OCI-LY1 (cell line): Measurements from ENCODE around the gene DCTN5.

Experiments used
- H2AFZ ChIP-seq: fragments of 200-600 bp; sonication (generic), shearing (Covaris generic); 2 replicates; pipeline ENCODE4 v1.6.0; 2014; ENCODE audit warnings: antibody characterized with exemption, mild to moderate bottlenecking, low read length
- H3F3A ChIP-seq: fragments of 200-600 bp; sonication (generic), shearing (Covaris generic); 2 replicates; pipeline ENCODE4 v1.6.0; 2014; ENCODE audit warnings: mild to moderate bottlenecking, antibody characterized with exemption, low read length, moderate library complexity; ENCODE audit not compliant: insufficient read depth
- H3K27ac ChIP-seq: fragments of 200-600 bp; sonication (generic); 2 replicates; pipeline ENCODE4 v1.5.1; 2014; ENCODE audit warnings: low read length, mixed run types, mild to moderate bottlenecking, low read depth; ENCODE audit not compliant: poor library complexity, severe bottlenecking
- H3K27me3 ChIP-seq: fragments of 200-600 bp; sonication (generic); 2 replicates; pipeline ENCODE4 v1.6.0; 2014; ENCODE audit warnings: antibody characterized with exemption, mild to moderate bottlenecking, low read length, moderate library complexity; ENCODE audit not compliant: insufficient read depth
- H3K36me3 ChIP-seq: fragments of 200-600 bp; sonication (generic); 2 replicates; pipeline ENCODE4 v1.6.1; 2014; ENCODE audit warnings: mild to moderate bottlenecking, antibody characterized with exemption, low read length, moderate library complexity, mixed read lengths; ENCODE audit not compliant: insufficient read depth
- H3K4me1 ChIP-seq: fragments of 200-600 bp; sonication (generic); 2 replicates; pipeline ENCODE4 v1.5.1; 2014; ENCODE audit warnings: mild to moderate bottlenecking, low read length, moderate library complexity; ENCODE audit not compliant: insufficient read depth, severe bottlenecking
- H3K4me2 ChIP-seq: fragments of 200-600 bp; sonication (generic), shearing (Covaris generic); 2 replicates; pipeline ENCODE4 v1.6.1; 2014; ENCODE audit warnings: low read length
- H3K4me3 ChIP-seq: fragments of 200-600 bp; sonication (generic); 2 replicates; pipeline ENCODE4 v1.5.1; 2014; ENCODE audit warnings: low read length, low read depth, mild to moderate bottlenecking, mixed read lengths; ENCODE audit not compliant: poor library complexity, severe bottlenecking
- H3K79me2 ChIP-seq: fragments of 200-600 bp; shearing (Covaris generic); 2 replicates; pipeline ENCODE4 v1.6.1; 2016; ENCODE audit warnings: mixed run types, low read length, mixed read lengths; ENCODE audit not compliant: insufficient read depth
- H3K9ac ChIP-seq: fragments of 200-600 bp; sonication (generic), shearing (Covaris generic); 2 replicates; pipeline ENCODE4 v1.6.1; 2014; ENCODE audit warnings: mild to moderate bottlenecking, low read length, mixed read lengths
- H3K9me2 ChIP-seq: fragments of 200-600 bp; sonication (generic), shearing (Covaris generic); 2 replicates; pipeline ENCODE4 v1.6.1; 2014; ENCODE audit warnings: low read depth, mild to moderate bottlenecking, low read length, mixed read lengths
- H3K9me3 ChIP-seq: fragments of 200-600 bp; shearing (Covaris generic); 2 replicates; pipeline ENCODE4 v1.6.1; 2014; ENCODE audit warnings: low read length, mixed read lengths
- H4K20me1 ChIP-seq: fragments of 200-600 bp; sonication (generic), shearing (Covaris generic); 2 replicates; pipeline ENCODE4 v1.6.0; 2016; ENCODE audit warnings: mild to moderate bottlenecking, low read length; ENCODE audit not compliant: insufficient read depth
- EZH2 ChIP-seq: fragments of 200-600 bp; sonication (generic), shearing (Covaris generic); IDR thresholded peaks from 2 replicates; pipeline ENCODE4 v1.8.0; 2017; ENCODE audit warnings: borderline replicate concordance, mixed run types, mild to moderate bottlenecking, antibody characterized with exemption, low read length, moderate library complexity, mixed read lengths
- TF ChIP-seq, protein P1 (sequence below): fragments of 200-600 bp; sonication (generic), shearing (Covaris generic); IDR thresholded peaks from 2 replicates; pipeline ENCODE4 v1.5.1; 2017; ENCODE audit warnings: mild to moderate bottlenecking, antibody characterized with exemption, low read length, moderate library complexity, mixed read lengths

DCTN5 gene

DNA sequence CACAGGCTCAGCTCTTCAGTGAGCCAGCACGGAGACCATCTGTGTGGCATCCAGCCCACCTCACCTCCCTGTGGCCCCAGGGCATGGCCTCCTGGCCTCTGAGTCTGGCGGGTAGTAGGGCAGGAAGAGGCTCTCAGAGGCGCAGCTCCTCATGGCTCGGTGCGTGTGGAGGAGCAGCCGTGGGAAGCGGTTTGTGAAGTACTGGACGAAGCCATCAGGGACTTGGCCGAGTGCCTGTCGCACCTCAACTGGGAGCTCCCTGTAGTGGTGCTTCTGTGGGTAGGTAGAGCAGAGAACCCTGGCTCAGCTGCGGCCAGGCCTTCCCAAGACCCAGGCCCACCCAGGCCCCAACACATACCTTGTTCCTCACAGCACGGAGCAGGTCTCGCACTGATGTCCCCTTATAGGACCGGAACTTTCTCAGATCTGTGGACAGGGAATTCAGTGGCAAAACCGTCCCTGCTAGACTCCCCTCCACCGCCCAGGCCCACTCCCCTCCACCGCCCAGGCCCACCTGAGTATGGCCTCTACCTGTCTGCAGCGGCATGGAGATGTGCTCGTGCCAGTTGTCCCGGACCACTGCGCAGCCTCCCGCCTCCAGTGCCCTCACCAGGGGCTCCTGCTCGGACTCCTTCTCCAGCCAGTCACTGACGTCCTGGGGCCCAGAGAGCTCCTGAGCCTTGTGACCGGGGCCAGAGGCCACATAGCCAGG, 49.7 kb downstream of the DCTN5 start:
- no peaks in the 10 kb centered on the region for H4K20me1 ChIP-seq
- no peak overlapping the region for H3K27ac ChIP-seq
- peaks cover 19% of the 10 kb centered on the region for H3K4me1 ChIP-seq
- no peaks in the 10 kb centered on the region for H3K27me3 ChIP-seq
- no peak overlapping the region for H2AFZ ChIP-seq
- TF ChIP-seq EZH2, result no peak
- TF ChIP-seq, protein P1, sequence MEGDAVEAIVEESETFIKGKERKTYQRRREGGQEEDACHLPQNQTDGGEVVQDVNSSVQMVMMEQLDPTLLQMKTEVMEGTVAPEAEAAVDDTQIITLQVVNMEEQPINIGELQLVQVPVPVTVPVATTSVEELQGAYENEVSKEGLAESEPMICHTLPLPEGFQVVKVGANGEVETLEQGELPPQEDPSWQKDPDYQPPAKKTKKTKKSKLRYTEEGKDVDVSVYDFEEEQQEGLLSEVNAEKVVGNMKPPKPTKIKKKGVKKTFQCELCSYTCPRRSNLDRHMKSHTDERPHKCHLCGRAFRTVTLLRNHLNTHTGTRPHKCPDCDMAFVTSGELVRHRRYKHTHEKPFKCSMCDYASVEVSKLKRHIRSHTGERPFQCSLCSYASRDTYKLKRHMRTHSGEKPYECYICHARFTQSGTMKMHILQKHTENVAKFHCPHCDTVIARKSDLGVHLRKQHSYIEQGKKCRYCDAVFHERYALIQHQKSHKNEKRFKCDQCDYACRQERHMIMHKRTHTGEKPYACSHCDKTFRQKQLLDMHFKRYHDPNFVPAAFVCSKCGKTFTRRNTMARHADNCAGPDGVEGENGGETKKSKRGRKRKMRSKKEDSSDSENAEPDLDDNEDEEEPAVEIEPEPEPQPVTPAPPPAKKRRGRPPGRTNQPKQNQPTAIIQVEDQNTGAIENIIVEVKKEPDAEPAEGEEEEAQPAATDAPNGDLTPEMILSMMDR, result no peak
- H3K4me2 ChIP-seq, result no peak overlapping the region
- peaks cover 64% of the 10 kb centered on the region for H3K36me3 ChIP-seq
- no peaks in the 10 kb centered on the region for H3K9me2 ChIP-seq
- H3K4me3 ChIP-seq, result no peak overlapping the region
- H3F3A ChIP-seq, result peaks cover 3% of the 10 kb centered on the region; the same call in 1 of the 2 replicates
- no peak overlapping the region for H3K9ac ChIP-seq
- H3K9me3 ChIP-seq, result no peaks in the 10 kb centered on the region
- no peaks in the 10 kb centered on the region for H3K79me2 ChIP-seq

DNA sequence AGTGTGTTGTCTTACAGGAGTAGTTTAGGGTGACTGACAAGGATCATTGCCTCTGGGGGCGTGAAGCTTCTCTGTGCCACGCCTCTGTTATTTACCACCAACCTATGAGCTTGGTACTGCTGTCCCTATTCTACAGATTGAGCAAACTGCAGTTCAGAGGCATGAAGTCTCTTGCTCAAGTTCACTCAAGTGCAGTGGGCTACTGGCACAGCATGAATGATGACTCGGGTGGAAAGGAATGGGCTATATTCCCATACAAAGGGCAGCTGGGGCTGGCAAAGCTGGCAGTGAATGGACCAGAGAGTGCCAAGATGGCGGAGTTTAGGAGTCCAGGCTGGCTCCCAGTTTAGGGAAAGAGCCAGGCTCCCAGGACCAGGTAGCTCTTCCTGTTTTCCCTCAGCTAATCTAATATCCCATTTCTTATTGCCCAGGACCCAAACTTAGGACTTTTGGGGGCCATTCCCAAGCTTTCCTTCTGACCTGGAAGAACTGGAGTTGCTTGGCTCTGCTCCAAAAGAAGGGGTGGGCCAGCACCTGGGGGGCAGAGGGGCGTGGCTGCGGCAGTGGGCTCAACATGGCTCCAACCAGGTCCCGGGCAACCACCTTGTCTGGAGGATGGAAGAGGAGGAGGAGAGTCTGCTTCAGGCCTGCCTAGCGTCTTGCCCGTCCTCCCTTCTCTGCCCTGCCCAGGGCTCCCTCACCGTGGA, 50.4 kb downstream of the DCTN5 start:
- H3K36me3 ChIP-seq, result peaks cover 57% of the 10 kb centered on the region
- H3K4me1 ChIP-seq, result peaks cover 21% of the 10 kb centered on the region
- H2AFZ ChIP-seq, result no peak overlapping the region
- H3K27ac ChIP-seq, result no peak overlapping the region
- H3K79me2 ChIP-seq, result no peaks in the 10 kb centered on the region
- no peak overlapping the region for H3K4me3 ChIP-seq
- H3F3A ChIP-seq, result peaks cover 3% of the 10 kb centered on the region; the same call in 1 of the 2 replicates
- no peaks in the 10 kb centered on the region for H3K27me3 ChIP-seq
- H3K9ac ChIP-seq, result no peak overlapping the region
- no peaks in the 10 kb centered on the region for H3K9me2 ChIP-seq
- H3K9me3 ChIP-seq, result no peaks in the 10 kb centered on the region
- no peaks in the 10 kb centered on the region for H4K20me1 ChIP-seq
- no peak for TF ChIP-seq EZH2
- TF ChIP-seq, protein P1, result no peak
- no peak overlapping the region for H3K4me2 ChIP-seq

DNA sequence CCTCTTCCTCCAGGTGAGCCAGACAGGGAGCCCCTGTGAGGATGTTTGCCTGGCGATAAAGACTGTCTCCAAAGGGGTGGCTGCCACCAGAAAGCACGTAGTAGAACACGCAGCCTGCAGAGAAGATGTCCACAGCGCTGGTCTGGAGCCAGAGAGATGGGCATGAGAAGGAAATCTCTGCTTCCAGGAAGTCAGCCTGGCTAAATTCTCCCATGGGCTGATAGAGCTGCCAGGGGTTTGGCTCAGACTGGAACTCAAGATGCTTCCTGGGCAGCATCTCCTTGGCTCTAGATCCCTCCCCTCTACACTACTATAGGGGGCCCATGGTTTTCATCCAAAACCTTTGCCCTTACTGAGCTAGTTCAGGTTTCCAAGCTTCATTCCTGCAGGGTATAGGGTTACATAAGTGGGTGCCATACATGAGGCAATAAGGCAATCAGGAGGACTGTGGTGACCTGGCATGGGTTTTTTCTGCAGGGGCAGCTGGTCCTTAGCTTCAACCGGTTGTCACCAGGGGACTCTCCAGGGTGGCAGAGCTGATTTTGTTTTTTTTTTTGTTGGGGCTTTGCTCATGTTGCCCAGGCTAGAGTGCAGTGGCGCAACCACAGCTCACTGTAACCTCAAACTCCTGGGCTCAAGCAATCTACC, 51.0 kb downstream of the DCTN5 start:
- H3F3A ChIP-seq, result peaks cover 3% of the 10 kb centered on the region; the same call in 1 of the 2 replicates
- no peak overlapping the region for H3K4me3 ChIP-seq
- peaks cover 50% of the 10 kb centered on the region for H3K36me3 ChIP-seq
- no peak overlapping the region for H3K9ac ChIP-seq
- no peaks in the 10 kb centered on the region for H3K27me3 ChIP-seq
- peaks cover 21% of the 10 kb centered on the region for H3K4me1 ChIP-seq
- H4K20me1 ChIP-seq, result no peaks in the 10 kb centered on the region
- H2AFZ ChIP-seq, result no peak overlapping the region
- TF ChIP-seq, protein P1, result no peak
- no peak for TF ChIP-seq EZH2
- H3K27ac ChIP-seq, result no peak overlapping the region
- no peaks in the 10 kb centered on the region for H3K79me2 ChIP-seq
- H3K9me2 ChIP-seq, result no peaks in the 10 kb centered on the region
- no peaks in the 10 kb centered on the region for H3K9me3 ChIP-seq
- H3K4me2 ChIP-seq, result no peak overlapping the region
